ENCODE measurements around the gene CHN2.

DNA sequence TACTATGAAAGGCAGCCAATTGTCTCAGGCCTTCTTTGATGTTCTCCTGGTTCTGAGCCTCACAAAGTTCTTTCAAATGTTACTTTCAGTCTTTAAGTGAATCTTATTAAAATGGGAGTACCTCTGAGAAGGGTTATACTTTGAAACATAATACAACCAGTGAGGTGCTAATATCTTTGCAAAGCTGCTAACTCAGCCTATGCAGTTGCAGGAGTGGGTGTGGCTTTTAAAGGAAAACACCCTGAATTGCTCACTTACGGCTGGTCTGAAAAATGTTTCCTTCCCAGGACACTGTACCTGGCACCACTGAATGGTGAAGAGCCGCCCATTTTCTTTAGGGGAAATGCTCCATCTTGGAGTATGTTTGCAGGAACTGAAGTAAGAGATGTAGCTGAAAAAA lies 130.9 kb downstream of the CHN2 start:
- TF ChIP-seq, protein P1, sequence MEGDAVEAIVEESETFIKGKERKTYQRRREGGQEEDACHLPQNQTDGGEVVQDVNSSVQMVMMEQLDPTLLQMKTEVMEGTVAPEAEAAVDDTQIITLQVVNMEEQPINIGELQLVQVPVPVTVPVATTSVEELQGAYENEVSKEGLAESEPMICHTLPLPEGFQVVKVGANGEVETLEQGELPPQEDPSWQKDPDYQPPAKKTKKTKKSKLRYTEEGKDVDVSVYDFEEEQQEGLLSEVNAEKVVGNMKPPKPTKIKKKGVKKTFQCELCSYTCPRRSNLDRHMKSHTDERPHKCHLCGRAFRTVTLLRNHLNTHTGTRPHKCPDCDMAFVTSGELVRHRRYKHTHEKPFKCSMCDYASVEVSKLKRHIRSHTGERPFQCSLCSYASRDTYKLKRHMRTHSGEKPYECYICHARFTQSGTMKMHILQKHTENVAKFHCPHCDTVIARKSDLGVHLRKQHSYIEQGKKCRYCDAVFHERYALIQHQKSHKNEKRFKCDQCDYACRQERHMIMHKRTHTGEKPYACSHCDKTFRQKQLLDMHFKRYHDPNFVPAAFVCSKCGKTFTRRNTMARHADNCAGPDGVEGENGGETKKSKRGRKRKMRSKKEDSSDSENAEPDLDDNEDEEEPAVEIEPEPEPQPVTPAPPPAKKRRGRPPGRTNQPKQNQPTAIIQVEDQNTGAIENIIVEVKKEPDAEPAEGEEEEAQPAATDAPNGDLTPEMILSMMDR (IDR thresholded peaks at IDR 0.05): no peak
- TF ChIP-seq ZFX (IDR thresholded peaks at IDR 0.05; ENCODE audit: borderline replicate concordance): no peak

Measured in 22Rv1 (cell line).